ENCODE measurements around the gene ZCCHC2.

GRCh38 chr18:62497190-62497772, 25.5 kb upstream of the ZCCHC2 start:
- TF ChIP-seq SRSF1 (optimal IDR thresholded peaks at IDR 0.05; ENCODE audit: low read depth, low read length) (no peak), HNF1A (IDR thresholded peaks at IDR 0.05; ENCODE audit: low read depth) (no peak), HNF1A (CRISPR knock-in tag; IDR thresholded peaks at IDR 0.05; ENCODE audit: borderline replicate concordance) (no peak), ZNF577 (CRISPR knock-in tag; IDR thresholded peaks at IDR 0.05; ENCODE audit: borderline replicate concordance, low read depth) (no peak), ZNF460 (CRISPR knock-in tag; IDR thresholded peaks at IDR 0.05; ENCODE audit: borderline replicate concordance) (no peak), POLR2A (IDR thresholded peaks at IDR 0.05; ENCODE audit: insufficient read depth in 1 of 2, low read depth in 2 of 2, low read length in 2 of 2) (no peak), ZNF558 (CRISPR knock-in tag; IDR thresholded peaks at IDR 0.05; ENCODE audit: borderline replicate concordance) (no peak)
